GM19395 (cell line): ENCODE measurements around the gene DMD.
A peak's percentile ranks its signal among the peaks of the same experiment; 100 is the strongest.

ENCODE experiments used
- ATAC-seq: cut with Tn5 transposase; IDR thresholded peaks from one replicate; pipeline ENCODE4 v1.9.1; 2021; ENCODE audit warnings: mild to moderate bottlenecking, moderate library complexity; ENCODE audit not compliant: unreplicated experiment

DMD gene

DNA sequence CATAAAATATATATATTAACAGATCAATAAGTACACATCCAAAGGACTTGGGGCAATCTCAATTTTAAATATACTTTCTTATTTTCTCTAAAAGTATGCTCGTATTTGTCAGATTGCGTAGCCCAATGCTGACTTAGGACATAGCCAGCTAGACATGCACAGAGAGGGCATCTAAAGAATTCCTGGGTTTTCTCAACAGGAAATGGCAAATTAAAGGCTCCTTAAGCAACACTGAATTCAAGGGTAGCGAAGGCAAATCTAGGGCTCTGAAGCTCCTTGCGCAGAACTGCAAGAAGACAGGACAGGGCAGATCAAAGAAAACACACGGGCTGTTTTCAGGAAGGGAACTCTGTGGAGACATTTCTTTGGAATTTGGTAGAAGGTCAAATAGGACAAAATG lies 2044.9 kb downstream of the DMD start:
- no peak for ATAC-seq

- ATAC-seq = no peak
These were observed 2045.9 kb downstream of the DMD start for GRCh38 chrX:31165241-31166035.

GRCh38 chrX:31154946-31155345 lies 2056.4 kb downstream of the DMD start:
- no peak for ATAC-seq

DNA sequence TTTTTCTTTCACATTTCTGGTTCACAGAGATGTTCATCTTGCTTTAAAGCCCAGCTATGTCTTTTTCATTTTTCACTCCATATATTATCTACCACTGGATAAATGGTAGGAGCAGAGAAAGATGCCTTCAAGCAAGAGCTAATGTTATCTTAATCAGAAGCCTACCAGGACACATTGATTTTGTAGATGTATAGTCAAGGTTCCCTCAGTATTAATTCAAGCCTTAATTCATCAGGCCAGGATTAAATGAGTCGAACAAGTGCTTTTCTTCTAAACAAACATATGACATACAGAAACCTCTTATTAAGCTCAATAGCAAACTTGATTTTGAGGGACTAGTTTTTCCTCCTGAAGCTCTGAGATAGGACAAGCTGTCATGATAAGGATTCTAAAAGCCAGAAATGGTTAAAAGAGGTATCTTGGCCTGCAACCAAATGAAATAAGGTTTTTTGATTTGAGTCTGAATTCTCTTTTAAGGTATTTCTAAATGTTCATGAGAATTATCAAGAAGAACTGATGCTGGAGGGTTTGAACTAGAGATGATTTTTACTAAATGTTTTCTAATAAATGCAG lies 2057.8 kb downstream of the DMD start:
- no peak for ATAC-seq

DNA sequence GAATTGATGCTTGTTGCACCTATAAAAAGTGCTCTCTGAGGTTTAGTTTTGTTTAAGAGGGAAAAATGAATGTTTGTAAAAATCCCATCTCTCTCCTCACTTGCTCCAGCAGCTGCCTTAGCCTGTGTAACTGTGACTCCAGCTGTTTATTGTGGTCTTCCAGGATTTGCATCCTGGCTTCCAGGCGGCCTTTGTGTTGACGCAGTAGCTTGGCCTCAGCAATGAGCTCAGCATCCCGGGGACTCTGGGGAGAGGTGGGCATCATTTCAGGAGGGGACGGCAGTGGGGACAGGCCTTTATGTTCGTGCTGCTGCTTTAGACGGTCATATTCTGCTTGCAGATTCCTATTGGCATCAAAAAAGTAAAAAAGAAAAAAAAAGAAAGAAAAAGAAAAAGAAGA lies 2064.2 kb downstream of the DMD start:
- ATAC-seq = no peak

- no peak for ATAC-seq
These were observed 2071.4 kb downstream of the DMD start for GRCh38 chrX:31139961-31140360.

- no peak for ATAC-seq
These were observed 2073.2 kb downstream of the DMD start for GRCh38 chrX:31138124-31138523.

DNA sequence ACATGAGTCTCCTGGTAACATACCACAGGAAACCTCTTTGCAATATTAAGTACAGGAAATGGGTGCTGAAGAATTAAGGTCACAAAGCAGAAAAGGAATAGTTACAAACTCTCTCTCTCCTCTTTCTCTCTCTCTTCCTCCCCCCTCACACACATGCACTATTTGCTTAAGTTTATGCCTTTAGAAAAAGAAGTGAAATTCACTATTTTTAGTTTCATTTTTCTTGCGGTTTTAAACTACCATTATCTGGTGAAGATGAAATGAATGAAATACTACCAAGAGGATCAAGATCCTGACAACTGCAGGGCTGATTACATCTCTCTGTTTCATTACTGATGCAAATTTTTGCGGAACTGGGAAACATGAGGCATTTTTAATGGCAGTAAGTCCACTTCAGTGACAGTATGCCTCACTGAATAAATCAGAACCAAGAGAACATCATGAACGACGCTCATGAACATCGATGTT lies 2075.2 kb downstream of the DMD start:
- peak; percentile 97 for ATAC-seq

DNA sequence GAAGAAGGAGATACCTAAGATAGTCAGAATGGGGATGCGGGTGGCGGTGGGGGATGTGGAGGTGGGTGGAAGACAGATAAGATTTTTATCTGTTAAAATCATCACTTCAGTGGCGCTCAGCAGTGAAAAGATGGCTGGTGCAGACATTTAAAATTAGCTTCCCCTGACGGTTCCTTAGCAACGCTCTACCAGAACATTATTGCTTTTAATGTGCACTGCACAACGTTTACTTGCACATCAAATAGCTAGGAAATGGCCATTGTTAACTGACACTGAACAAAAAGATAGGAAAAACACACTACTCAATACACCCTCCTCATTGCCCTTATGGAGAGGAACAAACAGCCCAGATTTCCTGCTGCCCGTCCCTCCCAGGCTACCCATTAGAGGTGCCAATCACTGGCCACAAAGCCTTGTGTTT lies 2078.5 kb downstream of the DMD start:
- ATAC-seq = no peak

DNA sequence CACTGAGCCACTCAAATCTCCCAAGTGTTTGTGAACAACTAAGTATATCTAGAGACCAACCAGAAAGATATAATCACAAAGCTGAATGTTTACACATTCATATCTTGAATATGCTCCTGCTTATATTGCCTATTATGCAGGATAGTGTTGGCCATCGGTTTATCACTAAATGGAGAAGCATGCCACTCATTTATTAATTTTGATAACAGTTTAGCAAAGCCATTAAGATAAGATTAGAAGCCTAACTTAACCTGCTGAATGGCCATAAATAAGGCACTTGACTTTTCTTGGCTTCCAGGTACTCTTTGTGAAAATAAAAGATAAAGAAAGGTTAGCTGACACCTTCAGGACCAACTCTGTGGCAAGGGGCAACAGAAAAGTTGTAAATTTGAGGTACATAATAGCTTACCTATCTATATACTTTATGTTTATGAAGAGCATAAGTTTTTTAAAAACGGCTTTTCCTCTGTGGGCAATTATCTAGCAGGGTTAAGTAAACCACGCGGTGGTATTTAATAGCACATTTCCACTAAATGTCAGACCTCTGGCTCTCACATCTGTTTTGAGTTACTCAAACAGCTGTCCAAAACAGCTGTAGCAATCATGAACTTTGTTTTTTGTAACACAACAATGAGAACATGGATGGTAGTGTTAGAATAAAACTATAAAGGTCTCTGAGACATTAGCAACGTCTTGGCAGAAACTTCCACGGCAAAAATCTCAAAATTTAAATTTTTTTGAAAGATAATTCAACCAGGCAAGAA lies 2080.7 kb downstream of the DMD start:
- no peak for ATAC-seq

DNA sequence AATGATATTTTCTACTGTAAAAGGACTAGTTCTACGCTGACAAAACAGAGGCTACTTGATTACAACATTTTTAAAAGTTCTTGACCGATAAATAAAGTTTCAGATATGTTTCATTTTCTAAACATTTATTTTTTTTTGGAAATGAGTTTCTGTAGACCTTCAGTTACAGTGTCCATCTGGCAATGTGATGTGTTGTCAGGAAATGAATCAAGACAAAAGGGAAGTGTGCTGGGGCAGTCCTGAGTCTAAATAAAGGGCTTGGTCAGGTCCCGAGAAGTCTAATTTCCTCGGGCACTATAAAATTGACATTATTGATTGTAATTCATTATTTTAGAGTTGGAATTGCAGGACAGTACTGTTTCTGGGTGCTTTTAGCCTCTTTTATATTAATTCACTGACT lies 2082.5 kb downstream of the DMD start:
- ATAC-seq = no peak

GRCh38 chrX:31127716-31128115 lies 2083.6 kb downstream of the DMD start:
- no peak for ATAC-seq

- ATAC-seq = no peak
These were observed 2085.1 kb downstream of the DMD start for GRCh38 chrX:31126205-31126604.

GRCh38 chrX:31124536-31124935 lies 2086.8 kb downstream of the DMD start:
- no peak for ATAC-seq

DNA sequence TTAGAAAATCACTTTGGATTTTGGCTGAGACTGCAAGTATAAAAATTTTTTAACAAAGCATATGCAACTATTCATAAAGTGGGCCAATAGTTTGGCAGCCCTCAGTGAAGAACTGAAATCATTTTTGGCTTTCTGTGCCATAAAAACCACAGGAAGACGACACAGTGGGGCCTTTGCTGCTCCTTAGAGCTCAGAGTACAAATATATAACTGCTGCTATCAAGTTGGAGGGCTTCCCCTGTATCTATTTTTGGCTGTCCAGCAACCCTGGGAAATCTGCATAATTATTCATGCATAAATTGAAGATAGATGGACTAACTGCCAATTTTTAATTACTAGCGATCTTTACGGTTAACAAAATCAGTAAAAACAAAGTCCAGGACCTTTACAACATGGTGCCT lies 2088.0 kb downstream of the DMD start:
- no peak for ATAC-seq

DNA sequence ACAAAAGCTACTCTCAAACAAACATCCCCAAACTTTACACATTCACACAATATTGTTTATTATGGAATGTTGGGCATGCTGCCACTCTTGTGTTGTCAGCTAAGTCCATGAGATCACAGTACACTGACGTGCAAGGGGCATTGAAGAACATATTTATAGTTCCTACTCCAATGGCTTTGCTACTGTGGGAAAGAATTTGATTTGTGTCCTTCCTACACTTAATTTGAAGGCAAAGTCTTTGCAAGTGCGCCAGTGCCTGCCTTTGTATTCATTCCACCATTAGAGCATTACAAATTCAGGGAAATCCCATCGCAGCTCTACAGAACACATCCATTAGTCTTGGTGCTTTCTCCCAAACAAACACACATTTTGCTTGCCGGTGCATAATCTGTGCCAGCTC lies 2094.1 kb downstream of the DMD start:
- no peak for ATAC-seq

GRCh38 chrX:31115398-31115797 lies 2096.0 kb downstream of the DMD start:
- no peak for ATAC-seq

- no peak for ATAC-seq
These were observed 2096.5 kb downstream of the DMD start for GRCh38 chrX:31114858-31115257.

DNA sequence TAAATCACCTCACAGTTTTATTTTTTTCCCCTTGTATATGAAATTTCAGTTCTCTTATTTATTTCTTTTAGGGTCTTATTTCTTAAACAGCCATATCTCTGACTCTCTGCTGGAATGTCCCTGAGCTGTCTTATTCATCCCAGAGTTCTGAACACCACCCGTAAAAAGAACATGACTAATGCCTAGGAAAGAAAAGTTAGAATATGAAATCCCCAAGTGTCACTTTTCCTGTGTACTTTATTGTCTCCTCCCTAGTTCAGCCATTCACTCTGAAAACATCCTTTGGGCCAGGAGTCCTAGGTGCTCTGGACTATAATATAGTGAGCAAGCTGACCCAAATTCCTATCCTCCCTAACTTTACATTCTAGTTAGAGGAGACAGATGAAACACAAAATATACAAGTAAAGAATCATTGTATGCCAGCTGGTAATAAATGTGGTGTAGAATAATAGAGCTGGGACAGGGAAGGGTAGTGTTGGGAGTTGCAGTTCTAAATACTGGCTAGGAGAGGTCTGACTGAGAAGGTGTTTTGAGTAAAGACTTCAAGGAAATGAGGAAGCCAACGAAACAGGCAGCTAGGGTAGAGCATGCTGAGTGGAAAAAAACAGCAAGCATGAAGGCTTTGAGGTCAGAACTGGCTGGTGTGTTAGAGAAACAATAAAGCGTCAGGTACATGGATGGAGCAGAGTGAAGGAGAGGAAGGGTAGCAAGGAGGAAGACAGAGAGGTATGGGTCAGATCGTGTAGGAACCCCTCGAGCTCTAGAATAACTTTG lies 2098.9 kb downstream of the DMD start:
- ATAC-seq = no peak

GRCh38 chrX:31110657-31111056 lies 2100.7 kb downstream of the DMD start:
- no peak for ATAC-seq

GRCh38 chrX:31099536-31100090 lies 2111.7 kb downstream of the DMD start:
- peak; percentile 72 for ATAC-seq
